IPS-NIHi11 (cell line): ENCODE measurements around the gene TERB1.

Source experiments
- DNase-seq: peaks from one replicate; pipeline ENCODE4 v3.0.0; 2012; ENCODE audit warnings: mixed read lengths, low spot score

TERB1 gene

GRCh38 chr16:66801320-66802105 is at the start of gene TERB1:
TERB1 (minus strand) TSS chr16:66801584; CDS start chr16:66796798, 4,786 bp downstream.
- DNase-seq, result peak; percentile 49

- no peak for DNase-seq
These were observed 48.9 kb upstream of the TERB1 start for GRCh38 chr16:66850115-66850815.

GRCh38 chr16:66849549-66849948 is 48.2 kb upstream of the TERB1 start:
- no peak for DNase-seq

GRCh38 chr16:66849021-66849420 is 47.6 kb upstream of the TERB1 start:
- no peak for DNase-seq

- DNase-seq, result no peak
These were observed 46.8 kb upstream of the TERB1 start for GRCh38 chr16:66848172-66848571.

- DNase-seq, result no peak
These were observed 46.2 kb upstream of the TERB1 start for GRCh38 chr16:66847533-66848067.

- no peak for DNase-seq
These were observed 45.4 kb upstream of the TERB1 start for GRCh38 chr16:66846831-66847230.

GRCh38 chr16:66846266-66846665 is 44.9 kb upstream of the TERB1 start:
- no peak for DNase-seq

- DNase-seq, result no peak
These were observed 44.4 kb upstream of the TERB1 start for GRCh38 chr16:66845791-66846221.

GRCh38 chr16:66845080-66845410 is 43.7 kb upstream of the TERB1 start:
- DNase-seq, result no peak

GRCh38 chr16:66844342-66845079 is 43.1 kb upstream of the TERB1 start, which contains the start of gene CA7:
CA7 (plus strand) TSS chr16:66844414; CDS start chr16:66844488, 74 bp downstream.
- DNase-seq, result peak; percentile 79

- DNase-seq, result no peak
These were observed 42.6 kb upstream of the TERB1 start for GRCh38 chr16:66844009-66844341.

GRCh38 chr16:66843191-66843590 is 41.8 kb upstream of the TERB1 start:
- no peak for DNase-seq

GRCh38 chr16:66842765-66843164 is 41.4 kb upstream of the TERB1 start:
- no peak for DNase-seq

- DNase-seq, result no peak
These were observed 40.0 kb upstream of the TERB1 start for GRCh38 chr16:66841366-66841765.

GRCh38 chr16:66840883-66841282 is 39.5 kb upstream of the TERB1 start:
- no peak for DNase-seq

- no peak for DNase-seq
These were observed 33.4 kb upstream of the TERB1 start for GRCh38 chr16:66834746-66835145.

- no peak for DNase-seq
These were observed 31.4 kb upstream of the TERB1 start for GRCh38 chr16:66832661-66833305.

GRCh38 chr16:66832190-66832589 is 30.8 kb upstream of the TERB1 start:
- DNase-seq, result no peak

GRCh38 chr16:66830422-66831404 is 29.3 kb upstream of the TERB1 start, which contains the start of gene NAE1:
NAE1 (minus strand) TSS chr16:66830976; CDS start chr16:66830899, 77 bp downstream.
- peak; percentile 98 for DNase-seq

- DNase-seq, result no peak
These were observed 22.6 kb upstream of the TERB1 start for GRCh38 chr16:66824006-66824405.
